ENCODE measurements around the gene TPD52L2.

TPD52L2 gene

DNA sequence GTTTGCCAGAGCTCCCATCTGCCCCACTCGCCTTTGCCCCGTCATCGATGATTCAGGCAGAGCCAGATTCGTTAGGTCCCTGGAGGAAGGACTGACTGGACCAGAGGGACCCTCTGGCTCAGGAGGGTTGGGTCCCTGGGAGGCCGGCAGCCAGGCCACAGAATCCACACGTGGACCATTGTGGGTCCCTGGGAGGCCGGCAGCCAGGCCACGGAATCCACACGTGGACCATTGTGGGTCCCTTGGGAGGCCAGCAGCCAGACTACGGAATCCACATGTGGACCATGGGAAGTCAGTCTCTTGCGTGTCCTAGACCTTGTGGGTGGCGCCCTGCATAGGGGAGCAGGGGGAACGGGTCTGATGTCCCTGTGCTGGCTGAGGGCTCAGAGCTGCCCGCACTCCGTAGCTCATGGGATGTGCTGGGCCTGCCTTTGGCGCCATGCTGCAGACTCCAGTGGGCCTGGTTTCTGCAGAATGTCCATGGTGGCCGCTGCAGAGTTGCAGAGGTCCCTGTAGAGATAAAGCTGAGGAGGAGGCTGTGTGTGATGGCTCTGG lies 67.6 kb downstream of the TPD52L2 start:
- DNase-seq (ENCODE audit: low spot score) = no peak

GRCh38 chr20:63933646-63934045 lies 68.6 kb downstream of the TPD52L2 start:
- DNase-seq (ENCODE audit: low spot score) = no peak

DNA sequence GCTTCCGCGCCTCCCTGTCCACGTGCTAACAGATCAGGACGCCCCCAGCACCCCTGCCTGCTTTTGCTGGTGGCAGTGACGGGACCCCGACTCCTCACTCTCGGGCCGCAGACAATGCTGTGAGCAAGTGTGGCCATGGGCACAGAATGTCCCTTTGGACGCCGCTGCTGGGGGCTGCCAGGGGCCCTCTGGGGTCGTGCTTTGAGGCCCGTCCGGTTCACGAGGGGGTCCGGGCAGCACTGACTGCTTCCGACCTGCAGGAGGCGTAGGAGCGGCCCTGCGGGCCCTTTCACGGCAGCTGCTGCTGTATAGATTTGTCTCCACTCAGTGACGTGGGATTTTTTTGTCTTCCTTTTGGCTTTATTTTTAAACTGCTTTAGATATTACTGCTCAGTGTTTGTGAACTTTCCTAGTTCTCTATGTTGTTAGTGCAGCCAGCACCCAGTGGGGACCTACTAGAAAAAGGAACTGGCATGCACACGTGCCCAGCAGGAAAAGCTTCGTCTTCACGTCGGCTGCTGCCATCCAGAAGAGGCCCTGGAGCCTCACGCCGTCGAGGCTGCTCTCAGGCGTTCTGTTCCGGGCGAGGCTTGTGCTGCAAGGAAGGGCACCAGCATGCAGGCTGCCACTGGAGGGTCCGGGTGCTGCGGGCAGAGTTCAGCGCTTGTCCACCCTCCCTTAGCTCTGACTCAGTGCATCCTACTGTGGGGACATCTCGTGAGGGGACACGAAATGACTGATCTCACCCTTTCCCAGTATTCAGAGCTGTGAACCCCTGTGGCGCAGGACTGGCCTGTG lies 69.4 kb downstream of the TPD52L2 start:
- DNase-seq (ENCODE audit: low spot score) = no peak

DNA sequence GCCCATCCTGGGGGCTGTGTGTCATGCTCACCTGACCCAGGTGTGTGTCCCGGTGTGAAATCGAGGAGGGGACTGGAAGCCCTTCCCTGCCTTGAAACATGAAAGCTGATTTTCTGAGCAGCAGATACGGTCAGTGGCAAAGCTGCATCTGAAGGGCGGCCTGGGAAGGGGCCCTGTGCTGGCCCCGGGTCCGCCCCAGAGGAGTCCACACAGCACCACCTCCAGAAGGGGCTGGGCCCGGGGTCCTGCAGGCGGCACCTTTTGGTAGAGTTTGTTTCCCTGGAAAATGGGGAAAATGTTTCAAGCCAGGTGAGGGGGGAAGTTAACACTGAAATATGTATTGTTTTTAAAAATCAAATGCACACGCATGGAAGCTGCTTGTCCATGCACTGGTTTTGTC lies 70.4 kb downstream of the TPD52L2 start:
- DNase-seq (ENCODE audit: low spot score) = no peak

GRCh38 chr20:63937596-63937995 lies 72.5 kb downstream of the TPD52L2 start:
- DNase-seq (ENCODE audit: low spot score) = no peak

GRCh38 chr20:63939061-63939935 lies 74.2 kb downstream of the TPD52L2 start:
- DNase-seq (ENCODE audit: low spot score) = no peak

- DNase-seq (ENCODE audit: low spot score) = no peak
Measured at GRCh38 chr20:63940071-63940471, 75.0 kb downstream of the TPD52L2 start.

- no peak for DNase-seq (ENCODE audit: low spot score)
Measured at GRCh38 chr20:63940472-63941266, 75.6 kb downstream of the TPD52L2 start.
